Suprapubic skin (tissue), 4 donors: Measurements from ENCODE around the gene SLC7A4. TPM values are rescaled to one million over a fixed set of nuclear protein-coding genes. Genes with fewer than 3 reads are reported as not detected.

Source experiments
- DNase-seq, 2 donors: peaks; one replicate each; pipeline ENCODE4 v3.0.0-alpha.2; 2019; ENCODE audit warnings: low spot score in 2 of 2
- H3K27ac ChIP-seq: fragments of 200-600 bp; sonication (generic); one replicate; pipeline ENCODE4 v1.5.1; 2019
- H3K27me3 ChIP-seq: fragments of 200-600 bp; sonication (generic); one replicate; pipeline ENCODE4 v1.5.1; 2019
- H3K36me3 ChIP-seq: fragments of 200-600 bp; sonication (generic); one replicate; pipeline ENCODE4 v1.5.1; 2019
- H3K4me1 ChIP-seq: fragments of 200-600 bp; sonication (generic); one replicate; pipeline ENCODE4 v1.5.1; 2019
- H3K4me3 ChIP-seq: fragments of 200-600 bp; sonication (generic); one replicate; pipeline ENCODE4 v1.5.1; 2019; ENCODE audit warnings: mild to moderate bottlenecking
- H3K9me3 ChIP-seq: fragments of 200-600 bp; sonication (generic); one replicate; pipeline ENCODE4 v1.5.1; 2019
- CTCF ChIP-seq, 2 donors: fragments of 200-600 bp in 1 of 2; fragments of 450-650 bp in 1 of 2; sonication (generic) in 1 of 2; IDR thresholded peaks; one replicate each; pipeline ENCODE4 v1.5.1; 2016 to 2019; ENCODE audit warnings: antibody characterized with exemption in 2 of 2, mild to moderate bottlenecking in 1 of 2, moderate library complexity in 1 of 2
- EP300 ChIP-seq: sonication (generic); formaldehyde crosslinking; IDR thresholded peaks from one replicate; pipeline ENCODE4 v1.6.1; 2017; ENCODE audit warnings: antibody characterized with exemption
- POLR2A ChIP-seq, 2 donors: fragments of 450-650 bp; IDR thresholded peaks; one replicate each; pipeline ENCODE4 v1.6.1; 2017; ENCODE audit warnings: antibody characterized with exemption in 2 of 2, mild to moderate bottlenecking in 2 of 2, moderate library complexity in 2 of 2
- POLR2AphosphoS5 ChIP-seq, 3 donors: sonication (generic); formaldehyde crosslinking; IDR thresholded peaks; one replicate each; pipeline ENCODE4 v1.6.1; 2017; ENCODE audit warnings: antibody characterized with exemption in 3 of 3
- WGBS: methylation state at CpG from one replicate; pipeline ENCODE4 v1.1.5; 2018; 5-methylcytosine and 5-hydroxymethylcytosine counted together
- total RNA-seq, 4 donors: library from RNA; depleted of rRNA; stranded (reverse); fragments of >200 nt; gene quantifications; one replicate each; pipeline ENCODE4 v1.1.0, GENCODE V29; 2016

SLC7A4 gene
- total RNA-seq, 4 donors from 2014 or later: 0.48 to 2.2 (median 1.6) TPM

- peaks cover 80% of the 10 kb centered on the region for H3K36me3 ChIP-seq
- H3K27me3 ChIP-seq: no peaks in the 10 kb centered on the region
- peaks cover 23% of the 10 kb centered on the region for H3K4me1 ChIP-seq
- WGBS: 92% methylated on average over 10 of the region's 27 CpGs
- no peak for DNase-seq
- no peak overlapping the region for H3K27ac ChIP-seq
- no peak overlapping the region for H3K4me3 ChIP-seq
- no peaks in the 10 kb centered on the region for H3K9me3 ChIP-seq
- TF ChIP-seq POLR2AphosphoS5 (IDR thresholded peaks at IDR 0.05) (no peak), CTCF (IDR thresholded peaks at IDR 0.05) (no peak), EP300 (no peak), POLR2A (IDR thresholded peaks at IDR 0.05) (no peak)
Observed at GRCh38 chr22:20996598-20997535, 35.5 kb downstream of the SLC7A4 start.

- TF ChIP-seq CTCF (IDR thresholded peaks at IDR 0.05) (no peak), POLR2A (IDR thresholded peaks at IDR 0.05) (no peak), EP300 (no peak), POLR2AphosphoS5 (IDR thresholded peaks at IDR 0.05) (no peak)
- H3K36me3 ChIP-seq: peaks cover 88% of the 10 kb centered on the region
- 93% methylated on average over 3 of the region's 10 CpGs for WGBS
- no peaks in the 10 kb centered on the region for H3K27me3 ChIP-seq
- H3K4me1 ChIP-seq: peaks cover 17% of the 10 kb centered on the region
- H3K4me3 ChIP-seq: no peak overlapping the region
- no peak for DNase-seq
- H3K27ac ChIP-seq: no peak overlapping the region
- H3K9me3 ChIP-seq: no peaks in the 10 kb centered on the region
Observed at GRCh38 chr22:20996031-20996410, 36.3 kb downstream of the SLC7A4 start.

GRCh38 chr22:20995329-20996030 lies 36.9 kb downstream of the SLC7A4 start:
- no peak overlapping the region for H3K27ac ChIP-seq
- TF ChIP-seq EP300: no peak
- TF ChIP-seq POLR2AphosphoS5 (IDR thresholded peaks at IDR 0.05): no peak
- no peak for TF ChIP-seq POLR2A (IDR thresholded peaks at IDR 0.05)
- no peak for TF ChIP-seq CTCF (IDR thresholded peaks at IDR 0.05)
- no peaks in the 10 kb centered on the region for H3K9me3 ChIP-seq
- no peak for DNase-seq
- whole genome bisulfite sequencing: 96% methylated on average over 12 of the region's 23 CpGs
- H3K4me1 ChIP-seq: peaks cover 12% of the 10 kb centered on the region
- no peaks in the 10 kb centered on the region for H3K27me3 ChIP-seq
- no peak overlapping the region for H3K4me3 ChIP-seq
- peaks cover 92% of the 10 kb centered on the region for H3K36me3 ChIP-seq

- DNase-seq: no peak
- no peaks in the 10 kb centered on the region for H3K9me3 ChIP-seq
- H3K36me3 ChIP-seq: peaks cover 95% of the 10 kb centered on the region
- 90% methylated on average over 6 of the region's 10 CpGs for WGBS
- peaks cover 6% of the 10 kb centered on the region for H3K4me1 ChIP-seq
- no peak overlapping the region for H3K27ac ChIP-seq
- no peaks in the 10 kb centered on the region for H3K27me3 ChIP-seq
- no peak overlapping the region for H3K4me3 ChIP-seq
- no peak for TF ChIP-seq EP300
- no peak for TF ChIP-seq POLR2AphosphoS5 (IDR thresholded peaks at IDR 0.05)
- no peak for TF ChIP-seq CTCF (IDR thresholded peaks at IDR 0.05)
- no peak for TF ChIP-seq POLR2A (IDR thresholded peaks at IDR 0.05)
Observed at GRCh38 chr22:20994902-20995241, 37.5 kb downstream of the SLC7A4 start.
